Measurements from ENCODE around the gene TMEM50B. TPM values are rescaled to one million over a fixed set of nuclear protein-coding genes. Genes with fewer than 3 reads are reported as not detected.

TMEM50B gene
- total and polyA plus RNA-seq, 4 donors, result 43.7 to 80.9 (median 68.3) TPM

DNA sequence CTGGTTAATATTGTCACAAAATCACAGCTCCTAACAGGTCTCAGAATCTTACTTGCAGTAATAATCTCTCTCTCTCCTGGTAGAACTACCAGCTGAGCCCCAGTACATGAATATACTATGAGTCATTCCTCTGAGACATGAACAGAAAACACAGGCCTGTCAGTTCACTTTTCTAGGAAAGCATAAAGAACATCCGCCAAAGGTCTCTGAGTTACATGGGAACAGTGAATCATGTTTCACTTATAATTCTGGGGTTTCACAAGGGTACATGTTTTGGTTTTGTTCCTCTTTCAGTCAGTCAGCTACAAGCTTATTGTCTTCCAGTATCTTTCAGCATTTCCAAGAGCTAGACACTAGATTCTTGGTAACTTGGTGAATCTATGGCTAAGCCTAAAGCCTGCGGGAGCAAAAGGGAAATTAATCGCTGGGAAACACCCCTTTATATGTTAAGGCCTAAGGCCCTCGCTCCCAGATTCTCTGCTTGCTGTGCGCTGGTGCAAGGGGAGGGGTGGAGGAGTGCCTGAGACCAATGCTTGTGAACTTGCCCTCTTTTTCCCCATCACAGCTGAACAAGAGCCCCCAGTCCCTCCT, 44.9 kb downstream of the TMEM50B start:
- Histone ChIP-seq H3K4me1 (ENCODE audit: control insufficient read depth, insufficient read depth, low read length) (no peaks in the 10 kb centered on the region), H3K36me3 (ENCODE audit: control insufficient read depth, insufficient read depth, low read length) (peaks cover 67% of the 10 kb centered on the region), H3K27me3 (ENCODE audit: control insufficient read depth, insufficient read depth, low read length) (no peaks in the 10 kb centered on the region), H3K4me3 (ENCODE audit: low read depth, low read length) (no peak overlapping the region), H3K9me3 (ENCODE audit: control insufficient read depth, insufficient read depth, low read length) (no peaks in the 10 kb centered on the region), H3K27ac (ENCODE audit: low read depth, low read length) (no peak overlapping the region)
- no CpG with 5 or more reads among the region's 5 CpGs for whole genome bisulfite sequencing (ENCODE audit: insufficient coverage)
- DNase-seq (ENCODE audit: low read depth in 4 of 6, low spot score in 6 of 6), result no peak

DNA sequence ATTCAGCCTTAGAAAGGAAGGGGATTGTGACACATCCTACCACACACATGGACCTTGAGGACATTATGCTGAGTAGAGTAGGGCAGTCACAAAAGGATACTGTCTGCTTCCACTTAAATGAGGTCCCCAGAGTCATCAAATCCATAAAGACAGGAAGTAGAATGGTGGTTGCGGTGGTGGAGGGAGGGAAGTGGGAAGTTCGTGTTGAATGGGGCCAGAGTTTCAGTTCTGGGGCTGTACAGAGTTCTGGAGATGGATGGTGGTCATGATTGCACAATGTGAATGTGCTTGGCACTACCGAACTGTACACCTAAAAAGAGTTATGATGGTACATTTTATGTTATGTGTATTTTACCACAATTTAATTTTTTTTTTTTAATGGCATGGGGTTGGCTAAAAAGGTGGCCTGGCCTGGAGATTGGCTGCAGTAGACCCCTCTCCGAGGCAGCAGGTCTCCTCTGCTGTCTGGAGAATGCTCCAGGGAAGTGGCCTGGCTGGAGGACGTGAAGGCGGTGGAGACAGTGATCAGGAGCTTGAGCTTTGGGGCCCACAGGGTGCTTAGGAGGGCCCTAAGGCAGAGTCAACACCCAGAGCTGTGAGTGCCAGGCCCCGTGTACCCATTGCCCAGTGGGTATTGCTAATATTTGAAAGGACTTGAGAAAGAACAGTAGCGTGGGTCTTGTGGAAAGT, 46.2 kb downstream of the TMEM50B start:
- Histone ChIP-seq H3K27me3 (ENCODE audit: control insufficient read depth, insufficient read depth, low read length) (no peaks in the 10 kb centered on the region), H3K4me1 (ENCODE audit: control insufficient read depth, insufficient read depth, low read length) (no peaks in the 10 kb centered on the region), H3K4me3 (ENCODE audit: low read depth, low read length) (no peak overlapping the region), H3K27ac (ENCODE audit: low read depth, low read length) (no peak overlapping the region), H3K9me3 (ENCODE audit: control insufficient read depth, insufficient read depth, low read length) (no peaks in the 10 kb centered on the region), H3K36me3 (ENCODE audit: control insufficient read depth, insufficient read depth, low read length) (peaks cover 78% of the 10 kb centered on the region)
- no peak for DNase-seq (ENCODE audit: low read depth in 4 of 6, low spot score in 6 of 6)
- WGBS (ENCODE audit: insufficient coverage), result 86% methylated on average over 5 of the region's 8 CpGs

DNA sequence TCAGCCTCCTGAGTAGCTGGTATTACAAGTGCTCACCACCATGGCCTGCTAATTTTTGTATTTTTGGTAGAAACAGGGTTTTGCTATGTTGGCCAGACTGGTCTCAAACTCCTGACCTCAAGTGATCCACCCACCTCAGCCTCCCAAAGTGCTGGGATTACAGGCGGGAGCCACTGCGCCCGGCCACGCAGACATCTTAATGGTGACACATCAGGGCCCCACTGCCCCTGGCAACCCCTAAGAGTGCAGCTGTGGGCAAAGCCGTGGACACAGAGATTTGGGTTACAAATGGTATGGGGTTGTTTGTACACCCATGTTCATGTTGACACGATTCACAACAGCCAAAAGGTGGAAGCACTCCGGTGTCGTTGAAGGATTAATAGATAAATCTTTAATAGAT, 46.8 kb downstream of the TMEM50B start:
- WGBS (ENCODE audit: insufficient coverage), result 100% methylated on average over 5 of the region's 8 CpGs
- Histone ChIP-seq H3K4me1 (ENCODE audit: control insufficient read depth, insufficient read depth, low read length) (no peaks in the 10 kb centered on the region), H3K4me3 (ENCODE audit: low read depth, low read length) (no peak overlapping the region), H3K27ac (ENCODE audit: low read depth, low read length) (no peak overlapping the region), H3K9me3 (ENCODE audit: control insufficient read depth, insufficient read depth, low read length) (no peaks in the 10 kb centered on the region), H3K36me3 (ENCODE audit: control insufficient read depth, insufficient read depth, low read length) (peaks cover 80% of the 10 kb centered on the region), H3K27me3 (ENCODE audit: control insufficient read depth, insufficient read depth, low read length) (no peaks in the 10 kb centered on the region)
- no peak for DNase-seq (ENCODE audit: low read depth in 4 of 6, low spot score in 6 of 6)

DNA sequence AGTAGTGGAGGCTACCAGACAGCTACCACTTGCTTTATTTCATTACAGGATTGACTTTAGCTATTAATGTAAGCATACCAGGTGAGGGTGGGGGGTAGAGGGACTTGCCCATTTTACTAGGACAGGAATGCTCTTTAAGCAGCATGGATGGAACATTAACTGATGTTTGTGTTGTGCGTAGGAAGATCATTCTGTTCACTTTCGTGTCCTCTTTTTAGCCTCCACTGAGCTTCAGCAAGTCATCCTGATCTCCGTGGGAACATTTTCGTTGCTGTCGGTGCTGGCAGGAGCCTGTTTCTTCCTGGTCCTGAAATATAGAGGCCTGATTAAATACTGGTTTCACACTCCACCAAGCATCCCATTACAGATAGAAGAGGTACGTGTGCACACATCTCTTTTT, 47.3 kb downstream of the TMEM50B start:
- H3K4me1 ChIP-seq (ENCODE audit: control insufficient read depth, insufficient read depth, low read length), result no peaks in the 10 kb centered on the region
- H3K4me3 ChIP-seq (ENCODE audit: low read depth, low read length), result no peak overlapping the region
- DNase-seq (ENCODE audit: low read depth in 4 of 6, low spot score in 6 of 6), result no peak
- no peaks in the 10 kb centered on the region for H3K9me3 ChIP-seq (ENCODE audit: control insufficient read depth, insufficient read depth, low read length)
- peaks cover 78% of the 10 kb centered on the region for H3K36me3 ChIP-seq (ENCODE audit: control insufficient read depth, insufficient read depth, low read length)
- no peaks in the 10 kb centered on the region for H3K27me3 ChIP-seq (ENCODE audit: control insufficient read depth, insufficient read depth, low read length)
- 100% methylated on average over 2 of the region's 6 CpGs for WGBS (ENCODE audit: insufficient coverage)
- no peak overlapping the region for H3K27ac ChIP-seq (ENCODE audit: low read depth, low read length)

DNA sequence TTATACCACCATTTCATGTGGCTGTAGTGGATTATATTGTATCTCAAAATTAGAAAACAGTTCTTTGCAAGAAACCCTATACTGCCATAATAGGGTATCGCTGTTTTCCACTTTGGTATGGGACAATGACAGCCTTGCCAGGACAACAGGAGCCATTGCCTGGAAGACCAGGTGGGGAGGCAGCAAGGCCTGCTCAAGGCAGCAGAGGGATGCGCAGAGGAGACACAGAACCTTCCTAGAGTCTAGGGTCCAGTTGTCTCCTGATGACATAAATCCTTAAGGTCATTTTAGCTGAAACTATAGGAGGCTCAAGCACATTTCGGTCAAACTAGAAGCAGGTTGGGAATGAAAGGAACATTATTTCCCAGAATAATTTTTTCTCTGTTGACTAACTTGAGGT, 48.9 kb downstream of the TMEM50B start:
- H3K27me3 ChIP-seq (ENCODE audit: control insufficient read depth, insufficient read depth, low read length), result no peaks in the 10 kb centered on the region
- 100% methylated on average over 2 of the region's 3 CpGs for WGBS (ENCODE audit: insufficient coverage)
- H3K9me3 ChIP-seq (ENCODE audit: control insufficient read depth, insufficient read depth, low read length), result no peaks in the 10 kb centered on the region
- H3K27ac ChIP-seq (ENCODE audit: low read depth, low read length), result no peak overlapping the region
- H3K4me3 ChIP-seq (ENCODE audit: low read depth, low read length), result no peak overlapping the region
- no peaks in the 10 kb centered on the region for H3K4me1 ChIP-seq (ENCODE audit: control insufficient read depth, insufficient read depth, low read length)
- peaks cover 73% of the 10 kb centered on the region for H3K36me3 ChIP-seq (ENCODE audit: control insufficient read depth, insufficient read depth, low read length)
- no peak for DNase-seq (ENCODE audit: low read depth in 4 of 6, low spot score in 6 of 6)

DNA sequence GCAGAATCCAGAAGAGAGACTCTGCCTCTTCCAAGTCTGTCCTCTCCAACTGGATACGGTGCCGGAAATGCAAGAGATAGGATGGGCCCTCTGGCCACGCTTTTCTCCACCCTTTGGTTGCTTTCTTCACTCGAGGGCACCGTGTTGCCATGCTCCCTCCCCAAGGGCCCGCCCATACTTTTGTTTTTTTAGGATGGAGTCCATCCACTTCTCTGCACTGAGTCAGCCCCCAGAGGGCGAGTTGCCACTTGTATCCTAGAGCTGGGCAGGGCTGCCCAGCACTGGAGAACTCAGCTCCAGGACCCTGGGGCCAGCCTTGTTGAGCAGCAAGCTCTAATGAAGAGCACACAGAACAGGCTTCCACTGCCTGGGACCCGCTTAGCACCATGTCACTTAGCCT, 51.1 kb downstream of the TMEM50B start:
- Histone ChIP-seq H3K4me3 (ENCODE audit: low read depth, low read length) (no peak overlapping the region), H3K27me3 (ENCODE audit: control insufficient read depth, insufficient read depth, low read length) (no peaks in the 10 kb centered on the region), H3K36me3 (ENCODE audit: control insufficient read depth, insufficient read depth, low read length) (peaks cover 79% of the 10 kb centered on the region), H3K27ac (ENCODE audit: low read depth, low read length) (no peak overlapping the region), H3K9me3 (ENCODE audit: control insufficient read depth, insufficient read depth, low read length) (no peaks in the 10 kb centered on the region), H3K4me1 (ENCODE audit: control insufficient read depth, insufficient read depth, low read length) (no peaks in the 10 kb centered on the region)
- no peak for DNase-seq (ENCODE audit: low read depth in 4 of 6, low spot score in 6 of 6)
- 96% methylated on average over 7 of the region's 8 CpGs for WGBS (ENCODE audit: insufficient coverage)

DNA sequence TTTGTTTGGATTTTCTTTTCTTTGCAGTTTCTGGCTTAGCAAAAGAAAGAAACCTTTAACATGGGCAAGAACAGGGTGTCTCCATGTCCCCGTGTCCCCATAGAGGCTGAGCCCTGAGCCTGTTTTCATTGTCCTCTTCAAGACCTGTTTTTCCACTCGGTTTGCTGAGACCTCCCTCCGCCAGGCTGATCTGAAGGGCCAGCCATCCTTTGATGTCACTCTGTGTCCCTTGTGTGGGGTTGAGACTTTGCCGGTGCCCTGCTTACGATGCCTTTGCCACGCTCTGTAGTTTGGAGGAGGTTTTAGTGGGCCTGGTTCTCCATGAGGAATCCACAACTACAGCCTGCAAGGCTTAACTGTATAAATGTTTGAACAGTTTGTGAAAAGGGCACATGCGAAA, 52.7 kb downstream of the TMEM50B start:
- H3K4me1 ChIP-seq (ENCODE audit: control insufficient read depth, insufficient read depth, low read length), result no peaks in the 10 kb centered on the region
- H3K4me3 ChIP-seq (ENCODE audit: low read depth, low read length), result no peak overlapping the region
- no peak for DNase-seq (ENCODE audit: low read depth in 4 of 6, low spot score in 6 of 6)
- no peaks in the 10 kb centered on the region for H3K9me3 ChIP-seq (ENCODE audit: control insufficient read depth, insufficient read depth, low read length)
- H3K36me3 ChIP-seq (ENCODE audit: control insufficient read depth, insufficient read depth, low read length), result peaks cover 79% of the 10 kb centered on the region
- no peak overlapping the region for H3K27ac ChIP-seq (ENCODE audit: low read depth, low read length)
- H3K27me3 ChIP-seq (ENCODE audit: control insufficient read depth, insufficient read depth, low read length), result no peaks in the 10 kb centered on the region
- WGBS (ENCODE audit: insufficient coverage), result 69% methylated on average over 7 of the region's 7 CpGs

DNA sequence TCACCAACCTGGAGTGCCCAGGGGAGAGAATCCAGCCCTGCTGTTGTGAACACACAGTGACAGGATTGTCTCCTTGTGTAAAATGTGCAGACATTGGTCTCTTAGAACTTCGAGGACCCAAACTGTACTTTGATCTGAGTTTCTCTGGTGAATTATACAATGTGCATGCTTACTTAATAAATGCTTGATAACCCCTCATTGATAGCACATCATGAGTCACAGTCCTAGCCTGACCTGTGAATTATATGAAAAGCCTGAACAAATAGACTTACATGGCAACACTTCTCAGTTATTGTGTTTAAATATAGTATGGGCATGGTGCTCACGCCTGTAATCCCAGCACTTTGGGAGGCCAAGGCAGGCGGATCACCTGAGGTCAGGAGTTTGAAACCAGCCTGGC, 53.9 kb downstream of the TMEM50B start:
- Histone ChIP-seq H3K27me3 (ENCODE audit: control insufficient read depth, insufficient read depth, low read length) (no peaks in the 10 kb centered on the region), H3K4me3 (ENCODE audit: low read depth, low read length) (no peak overlapping the region), H3K4me1 (ENCODE audit: control insufficient read depth, insufficient read depth, low read length) (no peaks in the 10 kb centered on the region), H3K36me3 (ENCODE audit: control insufficient read depth, insufficient read depth, low read length) (peaks cover 76% of the 10 kb centered on the region), H3K9me3 (ENCODE audit: control insufficient read depth, insufficient read depth, low read length) (no peaks in the 10 kb centered on the region), H3K27ac (ENCODE audit: low read depth, low read length) (no peak overlapping the region)
- no CpG with 5 or more reads among the region's 3 CpGs for WGBS (ENCODE audit: insufficient coverage)
- no peak for DNase-seq (ENCODE audit: low read depth in 4 of 6, low spot score in 6 of 6)

DNA sequence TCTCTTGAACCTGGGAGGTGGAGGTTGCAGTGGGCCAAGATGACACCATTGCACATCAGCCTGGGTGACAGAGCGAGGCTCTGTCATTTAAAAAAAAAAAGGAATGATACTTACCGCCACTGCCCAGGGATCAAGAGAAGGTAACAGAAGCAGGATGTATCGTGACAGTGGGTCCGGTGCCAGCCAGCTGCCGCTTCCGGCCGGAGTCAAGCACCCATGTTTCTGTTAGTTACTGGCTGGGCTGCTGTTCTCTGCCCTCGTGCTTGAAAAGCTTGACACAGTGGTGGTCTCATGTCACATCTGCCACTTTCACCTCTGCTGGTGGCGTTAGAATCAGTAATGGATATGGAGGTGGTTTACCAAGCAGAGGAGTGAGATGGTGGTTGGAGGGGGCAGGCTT, 55.6 kb downstream of the TMEM50B start:
- Histone ChIP-seq H3K27me3 (ENCODE audit: control insufficient read depth, insufficient read depth, low read length) (no peaks in the 10 kb centered on the region), H3K4me3 (ENCODE audit: low read depth, low read length) (no peak overlapping the region), H3K36me3 (ENCODE audit: control insufficient read depth, insufficient read depth, low read length) (peaks cover 68% of the 10 kb centered on the region), H3K27ac (ENCODE audit: low read depth, low read length) (no peak overlapping the region), H3K9me3 (ENCODE audit: control insufficient read depth, insufficient read depth, low read length) (no peaks in the 10 kb centered on the region), H3K4me1 (ENCODE audit: control insufficient read depth, insufficient read depth, low read length) (no peaks in the 10 kb centered on the region)
- 87% methylated on average over 8 of the region's 9 CpGs for WGBS (ENCODE audit: insufficient coverage)
- no peak for DNase-seq (ENCODE audit: low read depth in 4 of 6, low spot score in 6 of 6)

DNA sequence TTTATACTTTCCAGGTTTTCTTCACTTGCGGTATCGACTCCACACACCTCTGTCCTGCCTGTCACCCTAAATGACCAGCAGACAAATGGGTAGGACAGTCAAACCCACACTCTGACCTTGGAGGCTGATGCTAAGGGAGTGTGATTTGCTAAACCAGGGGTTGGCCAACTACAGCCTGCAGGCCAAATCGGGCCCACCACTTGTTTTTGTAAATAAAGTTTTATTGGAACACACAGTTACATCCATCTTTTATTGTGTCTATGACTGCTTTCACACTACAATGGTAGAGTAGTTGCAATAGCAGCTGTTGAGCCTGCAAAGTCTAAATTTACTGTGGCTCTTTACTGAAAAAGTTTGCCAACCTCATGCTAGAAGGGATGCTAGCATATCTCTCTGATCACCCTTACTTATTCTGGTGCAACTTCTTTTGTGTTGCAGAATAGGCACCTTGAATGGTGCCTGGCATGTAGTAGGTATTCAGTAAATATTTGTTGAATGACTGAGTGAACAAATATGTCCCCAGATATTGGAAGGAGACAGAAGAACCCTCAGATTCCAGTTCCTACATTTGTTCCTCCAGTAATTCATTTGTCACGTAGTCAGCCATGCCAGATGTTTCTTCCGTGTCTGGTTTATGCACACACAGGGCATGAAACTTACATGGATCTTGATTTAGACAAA, 57.9 kb downstream of the TMEM50B start:
- H3K27me3 ChIP-seq (ENCODE audit: control insufficient read depth, insufficient read depth, low read length), result no peaks in the 10 kb centered on the region
- no CpG with 5 or more reads among the region's 5 CpGs for WGBS (ENCODE audit: insufficient coverage)

More for the DNA sequence above, 57.9 kb downstream of the TMEM50B start:
- Histone ChIP-seq H3K9me3 (ENCODE audit: control insufficient read depth, insufficient read depth, low read length) (no peaks in the 10 kb centered on the region), H3K4me3 (ENCODE audit: low read depth, low read length) (no peak overlapping the region), H3K36me3 (ENCODE audit: control insufficient read depth, insufficient read depth, low read length) (peaks cover 48% of the 10 kb centered on the region), H3K27ac (ENCODE audit: low read depth, low read length) (no peak overlapping the region), H3K4me1 (ENCODE audit: control insufficient read depth, insufficient read depth, low read length) (no peaks in the 10 kb centered on the region)
- no peak for DNase-seq (ENCODE audit: low read depth in 4 of 6, low spot score in 6 of 6)

Measured in spinal cord (tissue), 10 donors.